Neural progenitor cell (in vitro differentiated cells): Measurements from ENCODE around the gene CCNL2. TPM values are rescaled to one million over a fixed set of nuclear protein-coding genes. Genes with fewer than 3 reads are reported as not detected.

ENCODE experiments used
- DNase-seq: peaks from one replicate; pipeline ENCODE4 v3.0.0-alpha.2; 2016; ENCODE audit warnings: low spot score
- H2AFZ ChIP-seq: fragments of 200-600 bp; sonication (generic); replicated peaks from 2 replicates; pipeline ENCODE4 v1.6.1; 2016; ENCODE audit warnings: antibody characterized with exemption
- H3F3A ChIP-seq: fragments of 200-600 bp; sonication (generic); 2 replicates; pipeline ENCODE4 v1.6.1; 2016; ENCODE audit warnings: antibody characterized with exemption, low read depth
- H3K27ac ChIP-seq: fragments of 200-600 bp; sonication (generic); 2 replicates; pipeline ENCODE4 v1.5.1; 2016; ENCODE audit warnings: mild to moderate bottlenecking
- H3K27me3 ChIP-seq: fragments of 200-600 bp; sonication (generic); 2 replicates; pipeline ENCODE4 v1.6.1; 2016; ENCODE audit warnings: mild to moderate bottlenecking, moderate library complexity
- H3K36me3 ChIP-seq: fragments of 200-600 bp; sonication (generic); 2 replicates; pipeline ENCODE4 v1.5.1; 2016
- H3K4me1 ChIP-seq: fragments of 200-600 bp; sonication (generic); 2 replicates; pipeline ENCODE4 v1.6.1; 2016; ENCODE audit warnings: mixed run types
- H3K4me2 ChIP-seq: fragments of 200-600 bp; sonication (generic); 2 replicates; pipeline ENCODE4 v1.6.1; 2016
- H3K4me3 ChIP-seq: fragments of 200-600 bp; sonication (generic); 2 replicates; pipeline ENCODE4 v1.5.1; 2016
- H3K79me2 ChIP-seq: fragments of 200-600 bp; sonication (generic); 2 replicates; pipeline ENCODE4 v1.6.1; 2016; ENCODE audit warnings: low read depth
- H3K9ac ChIP-seq: fragments of 200-600 bp; sonication (generic); 2 replicates; pipeline ENCODE4 v1.6.1; 2016
- H3K9me3 ChIP-seq: fragments of 200-600 bp; sonication (generic); 2 replicates; pipeline ENCODE4 v1.5.1; 2016; ENCODE audit warnings: low read depth
- H4K20me1 ChIP-seq: fragments of 200-600 bp; sonication (generic); 2 replicates; pipeline ENCODE4 v1.6.1; 2016; ENCODE audit warnings: low read depth
- H3K27ac Mint-ChIP-seq: 3 replicates; pipeline ENCODE4 v1.8.0; 2021; ENCODE audit warnings: mixed read lengths
- H3K27me3 Mint-ChIP-seq: 2 replicates; pipeline ENCODE4 v1.8.0; 2022; ENCODE audit warnings: low read depth, mild to moderate bottlenecking, inconsistent platforms, moderate library complexity, mixed read lengths; ENCODE audit not compliant: insufficient read depth
- H3K36me3 Mint-ChIP-seq: 3 replicates; pipeline ENCODE4 v1.8.0; 2021; ENCODE audit warnings: mixed read lengths
- H3K4me1 Mint-ChIP-seq: 3 replicates; pipeline ENCODE4 v1.8.0; 2021; ENCODE audit warnings: mixed read lengths
- H3K4me3 Mint-ChIP-seq: 3 replicates; pipeline ENCODE4 v1.8.0; 2021; ENCODE audit warnings: mild to moderate bottlenecking, moderate library complexity, mixed read lengths
- H3K9me3 Mint-ChIP-seq: 3 replicates; pipeline ENCODE4 v1.8.0; 2020; ENCODE audit warnings: mixed read lengths
- EZH2 ChIP-seq: fragments of 200-600 bp; sonication (generic); IDR thresholded peaks from 2 replicates; pipeline ENCODE4 v1.6.1; 2017; ENCODE audit warnings: antibody characterized with exemption, mild to moderate bottlenecking, moderate library complexity
- EZH2phosphoT487 ChIP-seq: fragments of 200-600 bp; sonication (generic); IDR thresholded peaks from 2 replicates; pipeline ENCODE4 v1.6.1; 2017; ENCODE audit warnings: antibody characterized with exemption
- total RNA-seq: library from RNA; depleted of rRNA; stranded (reverse); fragments of >200 nt; gene quantifications from 2 replicates; pipeline ENCODE4 v1.2.3, GENCODE V29; 2015; ENCODE audit warnings: low replicate concordance
- TF ChIP-seq, protein P1 (sequence below): fragments of 200-600 bp; sonication (generic); IDR thresholded peaks from 2 replicates; pipeline ENCODE4 v1.5.1; 2017; ENCODE audit warnings: antibody characterized with exemption, mild to moderate bottlenecking

The CCNL2 gene
- total RNA-seq, 1 donor from 2014 or later, result 143 TPM

- Mint-ChIP-seq H3K9me3 (no peaks in the 10 kb centered on the region), H3K27ac (no peak overlapping the region), H3K36me3 (peaks cover 48% of the 10 kb centered on the region)
These were observed 7.9 kb downstream of the CCNL2 start for GRCh38 chr1:1391225-1391624.

DNA sequence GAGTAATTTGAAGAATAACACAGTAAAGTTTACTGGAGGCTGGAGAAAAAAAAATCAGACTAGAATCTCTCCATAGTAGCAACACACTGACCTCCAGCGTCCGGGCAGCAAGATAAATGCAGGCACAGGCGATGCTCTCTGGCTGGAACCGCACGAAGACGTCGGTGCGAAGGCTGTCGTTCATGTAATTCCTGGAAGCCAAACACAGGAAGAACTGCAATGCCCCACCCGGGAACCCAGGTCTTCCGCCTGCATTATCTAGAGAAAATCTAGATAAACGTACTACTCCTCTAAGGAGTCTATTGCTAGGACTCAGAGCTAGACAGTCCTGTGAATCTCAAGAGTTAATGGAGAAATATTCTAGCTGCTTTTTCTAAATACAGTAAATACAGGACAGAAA, 8.5 kb downstream of the CCNL2 start:
- Histone ChIP-seq H4K20me1 (peaks cover 9% of the 10 kb centered on the region), H3K27ac (no peak overlapping the region), H3K4me3 (no peak overlapping the region), H3K4me2 (no peak overlapping the region), H3K36me3 (peaks cover 35% of the 10 kb centered on the region), H2AFZ (no peak overlapping the region), H3K9ac (no peak overlapping the region), H3K79me2 (peaks cover 32% of the 10 kb centered on the region), H3K27me3 (no peaks in the 10 kb centered on the region), H3F3A (peaks cover 27% of the 10 kb centered on the region), H3K4me1 (no peaks in the 10 kb centered on the region), H3K9me3 (no peaks in the 10 kb centered on the region)
- TF ChIP-seq, protein P1, sequence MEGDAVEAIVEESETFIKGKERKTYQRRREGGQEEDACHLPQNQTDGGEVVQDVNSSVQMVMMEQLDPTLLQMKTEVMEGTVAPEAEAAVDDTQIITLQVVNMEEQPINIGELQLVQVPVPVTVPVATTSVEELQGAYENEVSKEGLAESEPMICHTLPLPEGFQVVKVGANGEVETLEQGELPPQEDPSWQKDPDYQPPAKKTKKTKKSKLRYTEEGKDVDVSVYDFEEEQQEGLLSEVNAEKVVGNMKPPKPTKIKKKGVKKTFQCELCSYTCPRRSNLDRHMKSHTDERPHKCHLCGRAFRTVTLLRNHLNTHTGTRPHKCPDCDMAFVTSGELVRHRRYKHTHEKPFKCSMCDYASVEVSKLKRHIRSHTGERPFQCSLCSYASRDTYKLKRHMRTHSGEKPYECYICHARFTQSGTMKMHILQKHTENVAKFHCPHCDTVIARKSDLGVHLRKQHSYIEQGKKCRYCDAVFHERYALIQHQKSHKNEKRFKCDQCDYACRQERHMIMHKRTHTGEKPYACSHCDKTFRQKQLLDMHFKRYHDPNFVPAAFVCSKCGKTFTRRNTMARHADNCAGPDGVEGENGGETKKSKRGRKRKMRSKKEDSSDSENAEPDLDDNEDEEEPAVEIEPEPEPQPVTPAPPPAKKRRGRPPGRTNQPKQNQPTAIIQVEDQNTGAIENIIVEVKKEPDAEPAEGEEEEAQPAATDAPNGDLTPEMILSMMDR, result no peak
- TF ChIP-seq EZH2phosphoT487, result no peak
- no peak for TF ChIP-seq EZH2
- H3K27ac Mint-ChIP-seq, result no peak overlapping the region
- H3K27me3 Mint-ChIP-seq, result peaks cover 2% of the 10 kb centered on the region
- H3K9me3 Mint-ChIP-seq, result no peaks in the 10 kb centered on the region
- peaks cover 48% of the 10 kb centered on the region for H3K36me3 Mint-ChIP-seq
- no peak for DNase-seq
- peaks cover 3% of the 10 kb centered on the region for H3K4me1 Mint-ChIP-seq
- H3K4me3 Mint-ChIP-seq, result no peak overlapping the region

More at GRCh38 chr1:1391225-1391624, 7.9 kb downstream of the CCNL2 start:
- Mint-ChIP-seq H3K4me3 (no peak overlapping the region), H3K27me3 (peaks cover 2% of the 10 kb centered on the region), H3K4me1 (peaks cover 3% of the 10 kb centered on the region)
- no peak for TF ChIP-seq EZH2phosphoT487
- TF ChIP-seq, protein P1, result no peak
- TF ChIP-seq EZH2, result no peak
- Histone ChIP-seq H3F3A (peaks cover 27% of the 10 kb centered on the region), H3K27ac (no peak overlapping the region), H3K9ac (no peak overlapping the region), H3K27me3 (no peaks in the 10 kb centered on the region), H3K36me3 (peaks cover 35% of the 10 kb centered on the region), H3K9me3 (no peaks in the 10 kb centered on the region), H4K20me1 (peaks cover 10% of the 10 kb centered on the region), H2AFZ (no peak overlapping the region), H3K4me3 (no peak overlapping the region), H3K4me2 (no peak overlapping the region), H3K4me1 (no peaks in the 10 kb centered on the region), H3K79me2 (peaks cover 38% of the 10 kb centered on the region)
- DNase-seq, result no peak

DNA sequence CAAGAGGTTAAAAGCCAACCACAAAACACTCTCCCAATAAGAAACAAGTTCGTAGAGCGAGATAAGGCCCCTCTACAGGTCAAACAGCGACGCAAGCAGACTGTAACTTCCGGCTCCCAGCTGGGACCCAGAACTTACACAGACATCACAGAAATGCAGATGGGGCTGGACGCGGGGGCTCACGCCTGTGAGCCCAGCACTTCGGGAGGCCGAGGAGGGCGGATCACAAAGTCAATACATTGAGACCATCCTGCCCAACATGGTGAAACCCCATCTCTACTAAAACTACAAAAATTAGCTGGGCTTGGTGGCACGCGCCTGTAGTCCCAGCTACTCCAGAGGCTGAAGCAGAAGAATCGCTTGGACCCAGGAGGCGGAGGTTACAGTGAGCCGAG, 11.1 kb downstream of the CCNL2 start:
- H3F3A ChIP-seq, result peaks cover 20% of the 10 kb centered on the region
- TF ChIP-seq EZH2 (no peak), EZH2phosphoT487 (no peak)
- TF ChIP-seq, protein P1, result no peak
- H4K20me1 ChIP-seq, result no peaks in the 10 kb centered on the region
- no peaks in the 10 kb centered on the region for H3K27me3 ChIP-seq
- H3K9me3 ChIP-seq, result no peaks in the 10 kb centered on the region
- peaks cover 4% of the 10 kb centered on the region for H3K27me3 Mint-ChIP-seq
- H3K4me3 ChIP-seq, result no peak overlapping the region
- peaks cover 28% of the 10 kb centered on the region for H3K36me3 ChIP-seq
- peaks cover 3% of the 10 kb centered on the region for H3K4me1 Mint-ChIP-seq
- peaks cover 9% of the 10 kb centered on the region for H3K79me2 ChIP-seq
- H3K4me2 ChIP-seq, result no peak overlapping the region
- no peak overlapping the region for H3K27ac Mint-ChIP-seq
- H3K9me3 Mint-ChIP-seq, result no peaks in the 10 kb centered on the region
- H3K27ac ChIP-seq, result no peak overlapping the region
- H3K9ac ChIP-seq, result no peak overlapping the region
- DNase-seq, result no peak
- H2AFZ ChIP-seq, result no peak overlapping the region
- no peaks in the 10 kb centered on the region for H3K4me1 ChIP-seq
- peaks cover 30% of the 10 kb centered on the region for H3K36me3 Mint-ChIP-seq
- H3K4me3 Mint-ChIP-seq, result peak overlapping the region; percentile 16
